Measurements from ENCODE around the gene PGGT1B.

GRCh38 chr5:115166744-115167393 is 95.8 kb downstream of the PGGT1B start:
- TF ChIP-seq, protein P1, sequence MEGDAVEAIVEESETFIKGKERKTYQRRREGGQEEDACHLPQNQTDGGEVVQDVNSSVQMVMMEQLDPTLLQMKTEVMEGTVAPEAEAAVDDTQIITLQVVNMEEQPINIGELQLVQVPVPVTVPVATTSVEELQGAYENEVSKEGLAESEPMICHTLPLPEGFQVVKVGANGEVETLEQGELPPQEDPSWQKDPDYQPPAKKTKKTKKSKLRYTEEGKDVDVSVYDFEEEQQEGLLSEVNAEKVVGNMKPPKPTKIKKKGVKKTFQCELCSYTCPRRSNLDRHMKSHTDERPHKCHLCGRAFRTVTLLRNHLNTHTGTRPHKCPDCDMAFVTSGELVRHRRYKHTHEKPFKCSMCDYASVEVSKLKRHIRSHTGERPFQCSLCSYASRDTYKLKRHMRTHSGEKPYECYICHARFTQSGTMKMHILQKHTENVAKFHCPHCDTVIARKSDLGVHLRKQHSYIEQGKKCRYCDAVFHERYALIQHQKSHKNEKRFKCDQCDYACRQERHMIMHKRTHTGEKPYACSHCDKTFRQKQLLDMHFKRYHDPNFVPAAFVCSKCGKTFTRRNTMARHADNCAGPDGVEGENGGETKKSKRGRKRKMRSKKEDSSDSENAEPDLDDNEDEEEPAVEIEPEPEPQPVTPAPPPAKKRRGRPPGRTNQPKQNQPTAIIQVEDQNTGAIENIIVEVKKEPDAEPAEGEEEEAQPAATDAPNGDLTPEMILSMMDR (IDR thresholded peaks at IDR 0.05; ENCODE audit: low read length): no peak
- no peak for TF ChIP-seq EZH2 (IDR thresholded peaks at IDR 0.05; ENCODE audit: borderline replicate concordance, low read length)

Data from OCI-LY1 (cell line).